HEK293T (cell line): ENCODE results near the gene LGI4.
"Not testable (repeated sequence)": the region's sequence is repeated elsewhere in the genome, so short reads cannot be mapped to it uniquely, and the experiment has no call there.

Source experiments
- CTCF ChIA-PET: fragments of 350-600 bp; formaldehyde crosslinking; extraction: SDS; loops from one replicate; lab custom pipeline; 2021; ENCODE audit warnings: antibody characterized with exemption, inconsistent platforms; lab: Yijun Ruan, JAX
- POLR2A ChIA-PET: fragments of 350-600 bp; formaldehyde crosslinking; extraction: SDS; loops from one replicate; lab custom pipeline; 2020; ENCODE audit warnings: antibody characterized with exemption, inconsistent platforms; lab: Yijun Ruan, JAX
- DNase-seq: peaks from one replicate; pipeline ENCODE4 v3.0.0; 2012; ENCODE audit warnings: mixed read lengths; ENCODE audit errors: extremely low spot score
- ARNT ChIP-seq: fragments of 450-650 bp; IDR thresholded peaks from 2 replicates; pipeline ENCODE4 v1.6.1; 2017; ENCODE audit warnings: mild to moderate bottlenecking
- BHLHE40 ChIP-seq: fragments of 450-650 bp; IDR thresholded peaks from 2 replicates; pipeline ENCODE4 v1.6.1; 2016; ENCODE audit warnings: mild to moderate bottlenecking, moderate library complexity, borderline replicate concordance
- CTBP1 ChIP-seq: fragments of 450-650 bp; IDR thresholded peaks from 2 replicates; pipeline ENCODE4 v1.6.1; 2016; ENCODE audit warnings: borderline replicate concordance
- ELF4 ChIP-seq: fragments of 450-650 bp; IDR thresholded peaks from 2 replicates; pipeline ENCODE4 v1.6.1; 2017; ENCODE audit warnings: antibody characterized with exemption
- FOXA1 ChIP-seq: fragments of 450-650 bp; IDR thresholded peaks from 2 replicates; pipeline ENCODE4 v1.6.1; 2016; ENCODE audit warnings: mild to moderate bottlenecking
- FOXK2 ChIP-seq: fragments of 450-650 bp; IDR thresholded peaks from 2 replicates; pipeline ENCODE4 v1.6.1; 2016; ENCODE audit warnings: mild to moderate bottlenecking
- FOXM1 ChIP-seq: fragments of 450-650 bp; IDR thresholded peaks from 2 replicates; pipeline ENCODE4 v1.6.1; 2017; ENCODE audit warnings: mild to moderate bottlenecking, borderline replicate concordance
- HDGF ChIP-seq: fragments of 450-650 bp; IDR thresholded peaks from 2 replicates; pipeline ENCODE4 v1.6.1; 2017; ENCODE audit warnings: antibody characterized with exemption, borderline replicate concordance
- L3MBTL2 ChIP-seq: fragments of 450-650 bp; conservative IDR thresholded peaks from 2 replicates; pipeline ENCODE4 v1.6.1; 2016; ENCODE audit warnings: mild to moderate bottlenecking
- LEF1 ChIP-seq: fragments of 450-650 bp; IDR thresholded peaks from 2 replicates; pipeline ENCODE4 v1.6.1; 2017; ENCODE audit warnings: mild to moderate bottlenecking, borderline replicate concordance
- NFRKB ChIP-seq: fragments of 450-650 bp; IDR thresholded peaks from 2 replicates; pipeline ENCODE4 v1.6.1; 2016; ENCODE audit warnings: mild to moderate bottlenecking, moderate library complexity
- PKNOX1 ChIP-seq: fragments of 450-650 bp; IDR thresholded peaks from 2 replicates; pipeline ENCODE4 v1.6.1; 2016
- SP1 ChIP-seq: fragments of 450-650 bp; IDR thresholded peaks from 2 replicates; pipeline ENCODE4 v1.6.1; 2017
- SUZ12 ChIP-seq: fragments of 450-650 bp; IDR thresholded peaks from 2 replicates; pipeline ENCODE4 v1.6.1; 2016; ENCODE audit warnings: mild to moderate bottlenecking
- TARDBP ChIP-seq: fragments of 450-650 bp; IDR thresholded peaks from 2 replicates; pipeline ENCODE4 v1.6.1; 2016
- ZNF384 ChIP-seq: fragments of 450-650 bp; IDR thresholded peaks from 2 replicates; pipeline ENCODE4 v1.6.1; 2016

The LGI4 gene

GRCh38 chr19:35155981-35156672, 21.3 kb upstream of the LGI4 start:
- TF ChIP-seq FOXA1: no peak
- no peak for TF ChIP-seq LEF1
- TF ChIP-seq SP1: no peak
- TF ChIP-seq FOXK2: no peak
- no peak for TF ChIP-seq SUZ12
- no peak for TF ChIP-seq CTBP1
- no peak for TF ChIP-seq ARNT
- no peak for TF ChIP-seq HDGF
- no peak for TF ChIP-seq TARDBP
- TF ChIP-seq PKNOX1: no peak
- no peak for TF ChIP-seq FOXM1
- no peak for DNase-seq
- CTCF ChIA-PET: no interaction called here
- POLR2A ChIA-PET: no interaction called here

- TF ChIP-seq ARNT (no peak), TARDBP (no peak), ELF4 (no peak), CTBP1 (no peak), FOXM1 (no peak), BHLHE40 (no peak), L3MBTL2 (no peak), SUZ12 (no peak), SP1 (no peak), NFRKB (no peak)
- ChIA-PET CTCF (no interaction called here), POLR2A (interaction anchor here (1.5 to 2.1 kb wide), 2 partner anchors 14 to 27 kb away, joined by 3 to 7 read pairs; no protein-coding TSS in a partner anchor)
- DNase-seq: no peak
Measured at GRCh38 chr19:35155441-35155840, 20.6 kb upstream of the LGI4 start.

- TF ChIP-seq L3MBTL2: peak; percentile 78
- no peak for TF ChIP-seq LEF1
- CTCF ChIA-PET: interaction anchor here (2.0 kb wide), 1 partner anchor 13 kb away, joined by 7 read pairs; no protein-coding TSS in a partner anchor
- peak; percentile 57 for DNase-seq
- POLR2A ChIA-PET: interaction anchor here (1.1 to 2.1 kb wide), 3 partner anchors 13 to 109 kb away, joined by 3 to 7 read pairs (median 3); no protein-coding TSS in a partner anchor
Measured at GRCh38 chr19:35154525-35155406, 19.9 kb upstream of the LGI4 start, which contains the start of gene FXYD5. Gene FXYD5, plus strand, starts transcription at chr19:35154735. Its CDS starts 816 bp downstream, at chr19:35155551.

GRCh38 chr19:35153701-35154524, 19.1 kb upstream of the LGI4 start:
- TF ChIP-seq FOXK2: no peak
- no peak for TF ChIP-seq HDGF
- TF ChIP-seq NFRKB: no peak
- TF ChIP-seq ZNF384: no peak
- TF ChIP-seq L3MBTL2: no peak
- TF ChIP-seq SUZ12: no peak
- TF ChIP-seq PKNOX1: no peak
- no peak for TF ChIP-seq FOXA1
- TF ChIP-seq ELF4: no peak
- TF ChIP-seq SP1: no peak
- TF ChIP-seq TARDBP: no peak
- TF ChIP-seq LEF1: no peak
- no peak for TF ChIP-seq ARNT
- no peak for TF ChIP-seq FOXM1
- DNase-seq: peak; percentile 50
- ChIA-PET CTCF (interaction anchor here (2.0 kb wide), 1 partner anchor 12 kb away, joined by 7 read pairs; no protein-coding TSS in a partner anchor), POLR2A (interaction anchor here (1.1 to 2.1 kb wide), 3 partner anchors 12 to 110 kb away, joined by 3 to 7 read pairs (median 3); no protein-coding TSS in a partner anchor)

GRCh38 chr19:35153129-35153522, 18.3 kb upstream of the LGI4 start:
- CTCF ChIA-PET: interaction anchor here (2.0 kb wide), 1 partner anchor 11 kb away, joined by 7 read pairs; no protein-coding TSS in a partner anchor
- DNase-seq, POLR2A ChIA-PET: not testable (repeated sequence)
